K562 (cell line): ENCODE results near the gene NDUFAF8. TPM values are rescaled to one million over a fixed set of nuclear protein-coding genes. Genes with fewer than 3 reads are reported as not detected.

ENCODE experiments used
- BCL6 ChIP-seq: fragments of 250-450 bp; sonication (Bioruptor Pico); IDR thresholded peaks from 2 replicates; pipeline ENCODE4 v1.4.0; 2020
- CBFA2T3 ChIP-seq: fragments of 450-650 bp; IDR thresholded peaks from 2 replicates; pipeline ENCODE4 v1.6.1; 2017
- ELF1 ChIP-seq: fragments of 200-800 bp; sonication (Bioruptor generic); IDR thresholded peaks from 2 replicates; pipeline ENCODE4 v1.6.1; 2016; ENCODE audit warnings: missing genetic modification characterization, missing compliant biosample characterization
- ETV6 ChIP-seq, 3 experiments: fragments of 150-350 bp in 1 of 3; sonication (generic) in 1 of 3; formaldehyde crosslinking in 1 of 3; IDR thresholded peaks; 2 replicates each; pipeline versions ENCODE4 v1.6.1 to v1.8.0; 2014 to 2022; ENCODE audit warnings: borderline replicate concordance in 2 of 3, low read depth in 2 of 3, antibody characterized with exemption in 1 of 3, low read length in 1 of 3, mild to moderate bottlenecking in 1 of 3, missing genetic modification reagents in 1 of 3
- FOXJ2 ChIP-seq: fragments of 200-800 bp; sonication (Bioruptor generic); IDR thresholded peaks from 2 replicates; pipeline ENCODE4 v1.6.1; 2016; ENCODE audit warnings: missing genetic modification characterization, missing compliant biosample characterization
- HEY1 ChIP-seq: fragments of 250-450 bp; sonication (Bioruptor Pico); IDR thresholded peaks from 2 replicates; pipeline ENCODE4 v1.5.0; 2020; ENCODE audit warnings: mild to moderate bottlenecking, moderate library complexity, borderline replicate concordance
- MEIS2 ChIP-seq: fragments of 450-650 bp; IDR thresholded peaks from 2 replicates; pipeline ENCODE4 v1.6.1; 2014; ENCODE audit warnings: mild to moderate bottlenecking; ENCODE audit not compliant: partially characterized antibody
- PKNOX1 ChIP-seq: fragments of 450-650 bp; IDR thresholded peaks from 2 replicates; pipeline ENCODE4 v1.6.1; 2016
- POLR2AphosphoS5 ChIP-seq: IDR thresholded peaks from 2 replicates; pipeline ENCODE4 v1.6.1; 2011; ENCODE audit warnings: mild to moderate bottlenecking, low read depth, low read length, moderate library complexity; ENCODE audit not compliant: control insufficient read depth, insufficient read depth
- PRPF4 ChIP-seq: fragments of 200-400 bp; formaldehyde crosslinking; IDR thresholded peaks from one replicate; pipeline ENCODE4 v1.6.1; 2017; ENCODE audit warnings: low read length, low read depth, mild to moderate bottlenecking; ENCODE audit not compliant: insufficient read depth, poor library complexity, severe bottlenecking
- RAD51 ChIP-seq: fragments of 450-650 bp; IDR thresholded peaks from 2 replicates; pipeline ENCODE4 v1.7.1; 2016; ENCODE audit warnings: low read depth, mild to moderate bottlenecking, borderline replicate concordance
- SNIP1 ChIP-seq: fragments of 450-650 bp; IDR thresholded peaks from 2 replicates; pipeline ENCODE4 v1.7.1; 2017; ENCODE audit warnings: low read depth, mild to moderate bottlenecking
- TEAD1 ChIP-seq, 2 experiments: fragments of 450-650 bp in 1 of 2; sonication (generic) in 1 of 2; formaldehyde crosslinking; IDR thresholded peaks; 2 replicates each; pipeline versions ENCODE4 v1.4.0 to v1.8.0; 2020 to 2022; ENCODE audit warnings: mild to moderate bottlenecking in 2 of 2, missing genetic modification reagents in 1 of 2
- ZEB2 ChIP-seq: fragments of 450-650 bp; IDR thresholded peaks from 2 replicates; pipeline ENCODE4 v1.6.1; 2016
- ZNF253 ChIP-seq: fragments of 250-450 bp; sonication (Bioruptor Pico); conservative IDR thresholded peaks from 2 replicates; pipeline ENCODE4 v1.6.1; 2021; ENCODE audit warnings: mild to moderate bottlenecking
- ZNF282 ChIP-seq: sonication (generic); formaldehyde crosslinking; IDR thresholded peaks from 2 replicates; pipeline ENCODE4 v1.8.1; 2023; ENCODE audit warnings: missing genetic modification reagents
- polyA plus RNA-seq, 8 experiments: library from polyadenylated mRNA; depleted of rRNA in 4 of 8; stranded (reverse) in 5 of 8; unstranded in 3 of 8; fragments of >200 nt; fragmentation: Nextera tagmentation in 2 of 8; fragmentation: Illumina TruSeq in 1 of 8; extraction: Ambion mirVana in 2 of 8; extraction: Trizol in 1 of 8; gene quantifications; 2 replicates each; pipeline versions ENCODE4 v1.2.1 to v1.2.3, GENCODE V29; 2011 to 2014; ENCODE audit warnings: inconsistent platforms in 1 of 8, missing spikeins in 1 of 8
- total RNA-seq, 7 experiments: library from RNA; depleted of rRNA in 6 of 7; stranded (reverse); fragments of >200 nt in 6 of 7; fragmentation: Illumina TruSeq in 2 of 7; extraction: Trizol in 2 of 7; gene quantifications; 2 replicates each; pipeline versions ENCODE4 v1.2.1 to v1.2.3, GENCODE V29; 2011 to 2021; ENCODE audit warnings: low replicate concordance in 1 of 7
- TF ChIP-seq, protein P1 (sequence below), 2 experiments: fragments of 450-650 bp; IDR thresholded peaks; 2 replicates each; pipeline ENCODE4 v1.6.1; 2016
- TF ChIP-seq, protein P2 (sequence below): sonication (generic); formaldehyde crosslinking; IDR thresholded peaks from 2 replicates; pipeline ENCODE4 v1.8.1; 2023; ENCODE audit warnings: missing genetic modification reagents, mild to moderate bottlenecking, borderline replicate concordance

NDUFAF8 gene
- total and polyA plus RNA-seq, 9 of the 15 experiments (the other 6 are each of a cell fraction or from before 2014, with no cell fraction given), result 13.5 to 144 (median 90.0) TPM

DNA sequence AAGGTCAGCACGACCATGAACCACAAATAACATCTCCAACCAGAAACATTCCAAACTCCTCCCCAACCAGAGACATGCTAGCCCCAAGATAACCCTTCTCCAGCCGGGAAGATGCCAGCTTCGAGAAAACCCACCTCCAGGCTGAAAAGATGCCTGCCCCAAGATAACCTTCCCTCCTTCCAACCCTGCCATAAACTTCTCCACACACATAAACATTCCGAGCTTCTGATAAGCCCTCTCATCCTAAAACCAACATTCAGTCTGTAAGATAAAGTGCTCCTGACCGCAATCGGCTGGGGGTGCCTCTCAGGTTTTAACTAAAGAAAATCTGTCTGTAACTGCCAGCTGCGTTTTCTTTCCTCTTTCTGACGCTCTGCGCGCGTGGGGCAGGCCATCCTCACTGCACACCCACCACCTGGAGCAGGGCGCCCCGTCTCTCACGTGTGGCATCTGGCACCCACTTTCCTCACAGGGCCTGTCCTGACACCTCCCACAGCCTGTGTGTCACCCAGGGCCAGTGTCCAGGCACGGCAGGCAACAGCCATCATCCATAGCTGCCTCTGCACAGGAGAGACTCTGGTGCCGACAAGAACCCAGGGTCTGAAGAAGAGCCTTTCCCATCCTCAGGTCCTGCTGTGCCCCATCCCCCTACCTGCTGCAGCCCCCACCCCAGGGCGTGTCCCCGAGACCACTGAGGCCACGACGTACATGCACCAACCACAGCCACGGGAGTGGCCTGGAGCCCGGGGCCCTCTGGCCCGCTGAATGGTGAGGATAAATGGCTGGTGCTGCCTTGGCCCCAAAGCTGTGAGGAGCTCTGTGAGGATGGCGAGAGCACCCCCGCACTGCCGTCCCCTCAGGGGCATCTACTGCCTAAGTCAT lies 3.9 kb upstream of the NDUFAF8 start (continued):
- TF ChIP-seq, protein P1, sequence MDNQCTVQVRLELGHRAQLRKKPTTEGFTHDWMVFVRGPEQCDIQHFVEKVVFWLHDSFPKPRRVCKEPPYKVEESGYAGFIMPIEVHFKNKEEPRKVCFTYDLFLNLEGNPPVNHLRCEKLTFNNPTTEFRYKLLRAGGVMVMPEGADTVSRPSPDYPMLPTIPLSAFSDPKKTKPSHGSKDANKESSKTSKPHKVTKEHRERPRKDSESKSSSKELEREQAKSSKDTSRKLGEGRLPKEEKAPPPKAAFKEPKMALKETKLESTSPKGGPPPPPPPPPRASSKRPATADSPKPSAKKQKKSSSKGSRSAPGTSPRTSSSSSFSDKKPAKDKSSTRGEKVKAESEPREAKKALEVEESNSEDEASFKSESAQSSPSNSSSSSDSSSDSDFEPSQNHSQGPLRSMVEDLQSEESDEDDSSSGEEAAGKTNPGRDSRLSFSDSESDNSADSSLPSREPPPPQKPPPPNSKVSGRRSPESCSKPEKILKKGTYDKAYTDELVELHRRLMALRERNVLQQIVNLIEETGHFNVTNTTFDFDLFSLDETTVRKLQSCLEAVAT (IDR thresholded peaks at IDR 0.05), result peak in 1 of 2 experiments; percentile 93; a peak in 2 of 4 replicates
- TF ChIP-seq POLR2AphosphoS5 (peak; percentile 30; the same call in 1 of the 2 replicates), PKNOX1 (peak; percentile 52), SNIP1 (no peak), RAD51 (no peak), FOXJ2 (tag) (0 out of 2 replicates have a peak, but pooled peaks have one; percentile 20), HEY1 (CRISPR knock-in tag) (no peak), BCL6 (CRISPR knock-in tag) (no peak), ETV6 (IDR thresholded peaks at IDR 0.05; ENCODE audit: borderline replicate concordance in 1 of 2, low read depth in 2 of 2, low read length in 1 of 2) (no peak), ETV6 (CRISPR knock-in tag; IDR thresholded peaks at IDR 0.05; ENCODE audit: borderline replicate concordance) (no peak), ELF1 (no peak), ZEB2 (peak; percentile 46; the same call in 1 of the 2 replicates), ZNF282 (peak; percentile 45; the same call in 1 of the 2 replicates), MEIS2 (peak; percentile 81), ZNF253 (no peak), TEAD1 (CRISPR knock-in tag; IDR thresholded peaks at IDR 0.05) (peak; percentile 31 to 94; a peak in 3 of 4 replicates), CBFA2T3 (peak; percentile 89), PRPF4 (no peak)
- TF ChIP-seq, protein P2, sequence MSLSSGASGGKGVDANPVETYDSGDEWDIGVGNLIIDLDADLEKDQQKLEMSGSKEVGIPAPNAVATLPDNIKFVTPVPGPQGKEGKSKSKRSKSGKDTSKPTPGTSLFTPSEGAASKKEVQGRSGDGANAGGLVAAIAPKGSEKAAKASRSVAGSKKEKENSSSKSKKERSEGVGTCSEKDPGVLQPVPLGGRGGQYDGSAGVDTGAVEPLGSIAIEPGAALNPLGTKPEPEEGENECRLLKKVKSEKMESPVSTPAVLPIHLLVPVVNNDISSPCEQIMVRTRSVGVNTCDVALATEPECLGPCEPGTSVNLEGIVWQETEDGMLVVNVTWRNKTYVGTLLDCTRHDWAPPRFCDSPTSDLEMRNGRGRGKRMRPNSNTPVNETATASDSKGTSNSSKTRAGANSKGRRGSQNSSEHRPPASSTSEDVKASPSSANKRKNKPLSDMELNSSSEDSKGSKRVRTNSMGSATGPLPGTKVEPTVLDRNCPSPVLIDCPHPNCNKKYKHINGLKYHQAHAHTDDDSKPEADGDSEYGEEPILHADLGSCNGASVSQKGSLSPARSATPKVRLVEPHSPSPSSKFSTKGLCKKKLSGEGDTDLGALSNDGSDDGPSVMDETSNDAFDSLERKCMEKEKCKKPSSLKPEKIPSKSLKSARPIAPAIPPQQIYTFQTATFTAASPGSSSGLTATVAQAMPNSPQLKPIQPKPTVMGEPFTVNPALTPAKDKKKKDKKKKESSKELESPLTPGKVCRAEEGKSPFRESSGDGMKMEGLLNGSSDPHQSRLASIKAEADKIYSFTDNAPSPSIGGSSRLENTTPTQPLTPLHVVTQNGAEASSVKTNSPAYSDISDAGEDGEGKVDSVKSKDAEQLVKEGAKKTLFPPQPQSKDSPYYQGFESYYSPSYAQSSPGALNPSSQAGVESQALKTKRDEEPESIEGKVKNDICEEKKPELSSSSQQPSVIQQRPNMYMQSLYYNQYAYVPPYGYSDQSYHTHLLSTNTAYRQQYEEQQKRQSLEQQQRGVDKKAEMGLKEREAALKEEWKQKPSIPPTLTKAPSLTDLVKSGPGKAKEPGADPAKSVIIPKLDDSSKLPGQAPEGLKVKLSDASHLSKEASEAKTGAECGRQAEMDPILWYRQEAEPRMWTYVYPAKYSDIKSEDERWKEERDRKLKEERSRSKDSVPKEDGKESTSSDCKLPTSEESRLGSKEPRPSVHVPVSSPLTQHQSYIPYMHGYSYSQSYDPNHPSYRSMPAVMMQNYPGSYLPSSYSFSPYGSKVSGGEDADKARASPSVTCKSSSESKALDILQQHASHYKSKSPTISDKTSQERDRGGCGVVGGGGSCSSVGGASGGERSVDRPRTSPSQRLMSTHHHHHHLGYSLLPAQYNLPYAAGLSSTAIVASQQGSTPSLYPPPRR, result peak; percentile 77; the same call in 1 of the 2 replicates
